SK-N-SH treated with all-trans-retinoic acid at 6 μM for 48 hours (cell line): ENCODE measurements around the gene DAGLB.

Source experiments
- ATAC-seq: fragments of 200-7000 bp; cut with Tn5 transposase; 3 replicates; pipeline ENCODE4 v1.9.1; 2020; ENCODE audit warnings: mild to moderate bottlenecking, moderate library complexity
- ARNTL ChIP-seq: fragments of 450-650 bp; formaldehyde crosslinking; IDR thresholded peaks from 2 replicates; pipeline ENCODE4 v1.5.0; 2020; ENCODE audit warnings: low read depth, mild to moderate bottlenecking, moderate library complexity, borderline replicate concordance
- BACH2 ChIP-seq: fragments of 250-450 bp; sonication (Bioruptor Pico); IDR thresholded peaks from 2 replicates; pipeline ENCODE4 v1.9.0; 2021; ENCODE audit warnings: mild to moderate bottlenecking, borderline replicate concordance
- CSDC2 ChIP-seq: fragments of 250-450 bp; sonication (Bioruptor Pico); IDR thresholded peaks from 2 replicates; pipeline ENCODE4 v1.5.0; 2020; ENCODE audit warnings: mild to moderate bottlenecking, moderate library complexity
- ESRRG ChIP-seq: fragments of 250-450 bp; sonication (Bioruptor Pico); IDR thresholded peaks from 2 replicates; pipeline ENCODE4 v1.6.1; 2021; ENCODE audit warnings: mild to moderate bottlenecking
- GLIS3 ChIP-seq: fragments of 250-450 bp; sonication (Bioruptor Pico); IDR thresholded peaks from 2 replicates; pipeline ENCODE4 v1.5.0; 2020; ENCODE audit warnings: mild to moderate bottlenecking, moderate library complexity
- ISL1 ChIP-seq: fragments of 250-450 bp; sonication (Bioruptor Pico); IDR thresholded peaks from 2 replicates; pipeline ENCODE4 v2.1.2; 2022; ENCODE audit warnings: mild to moderate bottlenecking, moderate library complexity
- OSR1 ChIP-seq: fragments of 250-450 bp; sonication (Bioruptor Pico); IDR thresholded peaks from 2 replicates; pipeline ENCODE4 v1.8.0; 2022; ENCODE audit warnings: moderate library complexity, mild to moderate bottlenecking, inconsistent platforms
- PPARA ChIP-seq: fragments of 250-450 bp; sonication (Bioruptor Pico); IDR thresholded peaks from 2 replicates; pipeline ENCODE4 v1.5.0; 2020; ENCODE audit warnings: mild to moderate bottlenecking, borderline replicate concordance
- RARB ChIP-seq: fragments of 250-450 bp; sonication (Bioruptor Pico); IDR thresholded peaks from 2 replicates; pipeline ENCODE4 v1.8.0; 2021; ENCODE audit warnings: mild to moderate bottlenecking, moderate library complexity
- SNAI2 ChIP-seq: fragments of 250-450 bp; sonication (Bioruptor Pico); IDR thresholded peaks from 2 replicates; pipeline ENCODE4 v1.5.0; 2020; ENCODE audit warnings: mild to moderate bottlenecking, moderate library complexity
- TCF4 ChIP-seq: fragments of 250-450 bp; sonication (Bioruptor Pico); IDR thresholded peaks from 2 replicates; pipeline ENCODE4 v1.8.0; 2021; ENCODE audit warnings: mild to moderate bottlenecking, moderate library complexity, borderline replicate concordance
- TOX ChIP-seq: fragments of 250-450 bp; sonication (Bioruptor Pico); IDR thresholded peaks from 2 replicates; pipeline ENCODE4 v1.8.0; 2021; ENCODE audit warnings: mild to moderate bottlenecking, moderate library complexity, borderline replicate concordance
- ZC3H10 ChIP-seq: fragments of 250-450 bp; sonication (Bioruptor Pico); IDR thresholded peaks from 2 replicates; pipeline ENCODE4 v1.5.1; 2021; ENCODE audit warnings: mild to moderate bottlenecking, moderate library complexity
- ZFP3 ChIP-seq: fragments of 250-450 bp; sonication (Bioruptor Pico); IDR thresholded peaks from 2 replicates; pipeline ENCODE4 v1.5.0; 2020; ENCODE audit warnings: mild to moderate bottlenecking, moderate library complexity
- ZFP30 ChIP-seq: fragments of 450-650 bp; formaldehyde crosslinking; IDR thresholded peaks from 2 replicates; pipeline ENCODE4 v1.5.0; 2022; ENCODE audit warnings: mild to moderate bottlenecking, moderate library complexity
- ZNF565 ChIP-seq: fragments of 450-650 bp; formaldehyde crosslinking; conservative IDR thresholded peaks from 2 replicates; pipeline ENCODE4 v1.5.0; 2020; ENCODE audit warnings: low read depth, mild to moderate bottlenecking, moderate library complexity
- ZNF70 ChIP-seq: fragments of 450-650 bp; formaldehyde crosslinking; IDR thresholded peaks from 2 replicates; pipeline ENCODE4 v1.5.0; 2020; ENCODE audit warnings: mild to moderate bottlenecking, moderate library complexity
- ZNF8 ChIP-seq: fragments of 450-650 bp; formaldehyde crosslinking; IDR thresholded peaks from 2 replicates; pipeline ENCODE4 v1.5.0; 2020; ENCODE audit warnings: mild to moderate bottlenecking, moderate library complexity
- TF ChIP-seq, protein P1 (sequence below): fragments of 250-450 bp; sonication (Bioruptor Pico); IDR thresholded peaks from 2 replicates; pipeline ENCODE4 v1.8.0; 2020; ENCODE audit warnings: mild to moderate bottlenecking, moderate library complexity, borderline replicate concordance
- TF ChIP-seq, protein P2 (sequence below): fragments of 250-450 bp; sonication (Bioruptor Pico); IDR thresholded peaks from 2 replicates; pipeline ENCODE4 v1.5.1; 2021; ENCODE audit warnings: mild to moderate bottlenecking, moderate library complexity
- TF ChIP-seq, protein P3 (sequence below): fragments of 250-450 bp; sonication (Bioruptor Pico); IDR thresholded peaks from 2 replicates; pipeline ENCODE4 v1.5.1; 2020; ENCODE audit warnings: low read depth, mild to moderate bottlenecking, moderate library complexity
- TF ChIP-seq, protein P4 (sequence below): fragments of 250-450 bp; sonication (Bioruptor Pico); IDR thresholded peaks from 2 replicates; pipeline ENCODE4 v1.5.0; 2020; ENCODE audit warnings: mild to moderate bottlenecking, moderate library complexity

Gene DAGLB

DNA sequence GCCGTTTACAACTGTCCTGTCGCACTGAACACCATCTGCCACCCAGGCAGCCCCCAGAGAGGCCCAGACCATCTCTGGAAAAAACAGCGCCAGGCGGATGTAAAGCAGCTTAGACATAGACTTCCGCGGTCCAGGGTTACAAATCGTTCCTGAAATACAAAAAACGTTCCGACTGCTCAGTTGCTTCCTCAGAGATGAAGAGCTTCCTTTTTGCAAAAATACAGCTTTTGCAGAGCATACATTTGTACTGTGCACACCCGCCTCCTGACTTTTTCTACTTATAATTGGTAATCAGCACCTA is 11.4 kb downstream of the DAGLB start (continued):
- TF ChIP-seq RARB (CRISPR knock-in tag) = no peak

DNA sequence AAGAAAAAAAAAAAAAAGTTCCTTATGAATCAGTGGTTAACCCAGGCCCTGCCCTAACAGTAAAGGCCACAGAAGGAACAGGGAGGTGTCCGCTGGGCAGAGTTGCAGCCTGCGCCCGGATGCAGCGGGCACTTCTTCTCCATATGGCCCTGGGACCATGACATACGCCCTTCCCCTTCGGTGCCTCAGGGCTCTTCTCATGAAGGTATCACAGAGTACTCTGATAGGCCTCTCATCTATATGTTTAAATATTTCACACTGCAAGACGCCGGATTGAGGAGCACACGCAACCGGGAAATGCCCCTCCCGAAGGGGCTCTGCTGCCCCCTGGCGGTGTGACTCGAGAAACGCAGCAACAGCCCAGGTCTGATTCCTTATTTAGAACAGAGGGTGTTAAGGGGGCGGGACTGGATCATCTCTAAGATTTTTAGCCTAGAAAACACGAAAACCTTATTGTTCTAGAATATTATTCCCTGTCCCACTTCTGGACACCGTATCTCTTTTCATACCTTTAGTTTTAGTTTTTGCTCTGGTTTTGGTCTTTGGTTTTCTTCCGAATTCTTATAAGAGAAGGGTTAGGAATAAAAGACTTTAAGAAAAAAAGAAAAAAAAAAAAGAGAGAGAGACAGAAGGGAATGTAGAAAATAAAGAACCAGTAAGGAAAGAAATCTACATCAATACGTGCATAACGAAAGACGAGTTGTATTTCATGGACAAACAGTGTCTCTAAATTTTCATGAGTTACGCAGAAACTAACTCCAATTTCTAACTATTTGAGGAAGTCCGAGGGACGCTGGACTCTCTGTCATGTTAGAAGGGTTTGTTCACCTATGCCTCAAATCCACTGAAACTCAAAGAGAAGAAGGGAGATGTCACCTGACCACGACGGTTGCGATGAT is 12.0 kb downstream of the DAGLB start:
- no peak for TF ChIP-seq ZC3H10 (CRISPR knock-in tag)
- no peak for TF ChIP-seq BACH2 (CRISPR knock-in tag)
- TF ChIP-seq, protein P1, sequence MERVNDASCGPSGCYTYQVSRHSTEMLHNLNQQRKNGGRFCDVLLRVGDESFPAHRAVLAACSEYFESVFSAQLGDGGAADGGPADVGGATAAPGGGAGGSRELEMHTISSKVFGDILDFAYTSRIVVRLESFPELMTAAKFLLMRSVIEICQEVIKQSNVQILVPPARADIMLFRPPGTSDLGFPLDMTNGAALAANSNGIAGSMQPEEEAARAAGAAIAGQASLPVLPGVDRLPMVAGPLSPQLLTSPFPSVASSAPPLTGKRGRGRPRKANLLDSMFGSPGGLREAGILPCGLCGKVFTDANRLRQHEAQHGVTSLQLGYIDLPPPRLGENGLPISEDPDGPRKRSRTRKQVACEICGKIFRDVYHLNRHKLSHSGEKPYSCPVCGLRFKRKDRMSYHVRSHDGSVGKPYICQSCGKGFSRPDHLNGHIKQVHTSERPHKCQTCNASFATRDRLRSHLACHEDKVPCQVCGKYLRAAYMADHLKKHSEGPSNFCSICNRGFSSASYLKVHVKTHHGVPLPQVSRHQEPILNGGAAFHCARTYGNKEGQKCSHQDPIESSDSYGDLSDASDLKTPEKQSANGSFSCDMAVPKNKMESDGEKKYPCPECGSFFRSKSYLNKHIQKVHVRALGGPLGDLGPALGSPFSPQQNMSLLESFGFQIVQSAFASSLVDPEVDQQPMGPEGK = no peak
- no peak for TF ChIP-seq RARB (CRISPR knock-in tag)
- TF ChIP-seq PPARA = no peak
- no peak for TF ChIP-seq ZFP3 (CRISPR knock-in tag)
- no peak for TF ChIP-seq ESRRG (CRISPR knock-in tag)
- TF ChIP-seq TOX = no peak
- TF ChIP-seq ZNF8 (CRISPR knock-in tag) = no peak
- peak; percentile 94 for ATAC-seq

DNA sequence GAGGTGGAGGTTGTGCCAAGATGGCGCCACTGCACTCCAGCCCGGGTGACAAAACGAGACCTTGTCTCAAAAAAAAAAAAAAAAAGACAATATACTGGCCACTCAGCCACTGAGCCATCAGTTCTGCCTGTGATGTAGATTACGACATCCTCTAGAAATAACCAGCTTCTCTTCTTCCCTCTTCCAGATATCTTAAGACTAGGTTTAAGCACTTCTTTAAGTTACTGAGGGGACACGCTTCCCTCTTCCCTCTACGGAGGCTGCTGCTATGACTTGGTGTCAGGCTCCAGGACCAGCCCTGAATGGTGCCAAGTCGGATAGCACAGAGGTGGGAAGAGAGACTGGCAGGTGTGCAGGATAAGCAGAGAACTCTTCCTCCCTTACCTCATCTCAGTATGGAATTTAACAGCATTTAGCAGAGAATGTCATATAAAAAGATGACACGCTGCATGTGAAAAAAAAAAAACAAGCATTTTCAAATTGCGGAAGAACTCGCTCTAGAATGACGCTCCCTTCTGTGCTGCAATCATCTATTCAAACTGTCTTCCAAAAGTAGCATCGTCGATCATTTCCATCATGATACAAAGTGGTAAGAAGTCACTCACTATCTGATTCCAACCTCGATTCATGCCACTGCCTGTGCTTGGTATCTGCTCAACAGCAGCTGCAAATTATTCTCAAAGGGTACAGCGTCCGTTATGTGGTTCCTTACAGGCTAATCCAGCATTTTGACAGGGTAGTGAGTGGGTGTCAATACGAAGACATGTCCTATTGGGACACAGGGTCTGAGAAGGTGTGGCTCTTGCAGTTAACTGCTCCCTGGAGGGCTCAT is 13.8 kb downstream of the DAGLB start:
- no peak for TF ChIP-seq TCF4
- no peak for TF ChIP-seq RARB (CRISPR knock-in tag)
- no peak for TF ChIP-seq ZNF70 (CRISPR knock-in tag)
- TF ChIP-seq CSDC2 (CRISPR knock-in tag) = no peak
- no peak for TF ChIP-seq ZNF565
- no peak for TF ChIP-seq OSR1
- TF ChIP-seq, protein P1 = no peak
- no peak for TF ChIP-seq SNAI2 (CRISPR knock-in tag)
- no peak for TF ChIP-seq ZFP3 (CRISPR knock-in tag)
- TF ChIP-seq ZNF8 (CRISPR knock-in tag) = no peak
- no peak for TF ChIP-seq BACH2 (CRISPR knock-in tag)
- TF ChIP-seq ARNTL = no peak
- TF ChIP-seq GLIS3 (CRISPR knock-in tag) = no peak
- TF ChIP-seq, all 23 proteins: peak for 0
- ATAC-seq = no peak

DNA sequence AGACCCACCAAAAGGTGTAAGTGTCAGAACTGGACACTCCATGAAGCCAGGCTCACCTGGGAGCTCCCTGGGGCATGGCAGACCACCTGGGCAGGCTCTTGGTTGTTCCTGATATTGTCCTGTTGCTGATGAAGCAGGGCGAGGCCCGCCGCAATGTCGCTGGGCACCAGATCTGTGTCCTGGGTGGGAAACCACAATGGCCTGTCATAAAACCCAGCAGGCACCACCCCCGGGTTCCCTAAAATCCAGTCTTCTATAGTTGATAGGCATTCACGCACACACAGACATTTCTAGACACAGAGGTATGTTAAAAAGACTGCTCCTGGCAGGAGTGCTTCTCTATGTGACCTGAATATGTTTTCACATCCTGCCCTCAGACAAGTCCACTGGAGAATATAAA is 15.0 kb downstream of the DAGLB start:
- ATAC-seq = no peak
- no peak for TF ChIP-seq ZNF70 (CRISPR knock-in tag)
- no peak for TF ChIP-seq TOX
- TF ChIP-seq, protein P2, sequence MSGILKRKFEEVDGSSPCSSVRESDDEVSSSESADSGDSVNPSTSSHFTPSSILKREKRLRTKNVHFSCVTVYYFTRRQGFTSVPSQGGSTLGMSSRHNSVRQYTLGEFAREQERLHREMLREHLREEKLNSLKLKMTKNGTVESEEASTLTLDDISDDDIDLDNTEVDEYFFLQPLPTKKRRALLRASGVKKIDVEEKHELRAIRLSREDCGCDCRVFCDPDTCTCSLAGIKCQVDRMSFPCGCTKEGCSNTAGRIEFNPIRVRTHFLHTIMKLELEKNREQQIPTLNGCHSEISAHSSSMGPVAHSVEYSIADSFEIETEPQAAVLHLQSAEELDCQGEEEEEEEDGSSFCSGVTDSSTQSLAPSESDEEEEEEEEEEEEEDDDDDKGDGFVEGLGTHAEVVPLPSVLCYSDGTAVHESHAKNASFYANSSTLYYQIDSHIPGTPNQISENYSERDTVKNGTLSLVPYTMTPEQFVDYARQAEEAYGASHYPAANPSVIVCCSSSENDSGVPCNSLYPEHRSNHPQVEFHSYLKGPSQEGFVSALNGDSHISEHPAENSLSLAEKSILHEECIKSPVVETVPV (CRISPR knock-in tag) = no peak
- TF ChIP-seq ISL1 (CRISPR knock-in tag) = no peak
- no peak for TF ChIP-seq GLIS3 (CRISPR knock-in tag)
- TF ChIP-seq OSR1 = no peak
- TF ChIP-seq TCF4 = no peak
- no peak for TF ChIP-seq ZFP3 (CRISPR knock-in tag)
- TF ChIP-seq ZFP30 (CRISPR knock-in tag) = no peak
- TF ChIP-seq BACH2 (CRISPR knock-in tag) = no peak
- TF ChIP-seq, protein P3, sequence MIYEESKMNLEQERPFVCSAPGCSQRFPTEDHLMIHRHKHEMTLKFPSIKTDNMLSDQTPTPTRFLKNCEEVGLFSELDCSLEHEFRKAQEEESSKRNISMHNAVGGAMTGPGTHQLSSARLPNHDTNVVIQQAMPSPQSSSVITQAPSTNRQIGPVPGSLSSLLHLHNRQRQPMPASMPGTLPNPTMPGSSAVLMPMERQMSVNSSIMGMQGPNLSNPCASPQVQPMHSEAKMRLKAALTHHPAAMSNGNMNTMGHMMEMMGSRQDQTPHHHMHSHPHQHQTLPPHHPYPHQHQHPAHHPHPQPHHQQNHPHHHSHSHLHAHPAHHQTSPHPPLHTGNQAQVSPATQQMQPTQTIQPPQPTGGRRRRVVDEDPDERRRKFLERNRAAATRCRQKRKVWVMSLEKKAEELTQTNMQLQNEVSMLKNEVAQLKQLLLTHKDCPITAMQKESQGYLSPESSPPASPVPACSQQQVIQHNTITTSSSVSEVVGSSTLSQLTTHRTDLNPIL (CRISPR knock-in tag) = no peak
- TF ChIP-seq ESRRG (CRISPR knock-in tag) = no peak
- TF ChIP-seq ZC3H10 (CRISPR knock-in tag) = no peak
- TF ChIP-seq, protein P4, sequence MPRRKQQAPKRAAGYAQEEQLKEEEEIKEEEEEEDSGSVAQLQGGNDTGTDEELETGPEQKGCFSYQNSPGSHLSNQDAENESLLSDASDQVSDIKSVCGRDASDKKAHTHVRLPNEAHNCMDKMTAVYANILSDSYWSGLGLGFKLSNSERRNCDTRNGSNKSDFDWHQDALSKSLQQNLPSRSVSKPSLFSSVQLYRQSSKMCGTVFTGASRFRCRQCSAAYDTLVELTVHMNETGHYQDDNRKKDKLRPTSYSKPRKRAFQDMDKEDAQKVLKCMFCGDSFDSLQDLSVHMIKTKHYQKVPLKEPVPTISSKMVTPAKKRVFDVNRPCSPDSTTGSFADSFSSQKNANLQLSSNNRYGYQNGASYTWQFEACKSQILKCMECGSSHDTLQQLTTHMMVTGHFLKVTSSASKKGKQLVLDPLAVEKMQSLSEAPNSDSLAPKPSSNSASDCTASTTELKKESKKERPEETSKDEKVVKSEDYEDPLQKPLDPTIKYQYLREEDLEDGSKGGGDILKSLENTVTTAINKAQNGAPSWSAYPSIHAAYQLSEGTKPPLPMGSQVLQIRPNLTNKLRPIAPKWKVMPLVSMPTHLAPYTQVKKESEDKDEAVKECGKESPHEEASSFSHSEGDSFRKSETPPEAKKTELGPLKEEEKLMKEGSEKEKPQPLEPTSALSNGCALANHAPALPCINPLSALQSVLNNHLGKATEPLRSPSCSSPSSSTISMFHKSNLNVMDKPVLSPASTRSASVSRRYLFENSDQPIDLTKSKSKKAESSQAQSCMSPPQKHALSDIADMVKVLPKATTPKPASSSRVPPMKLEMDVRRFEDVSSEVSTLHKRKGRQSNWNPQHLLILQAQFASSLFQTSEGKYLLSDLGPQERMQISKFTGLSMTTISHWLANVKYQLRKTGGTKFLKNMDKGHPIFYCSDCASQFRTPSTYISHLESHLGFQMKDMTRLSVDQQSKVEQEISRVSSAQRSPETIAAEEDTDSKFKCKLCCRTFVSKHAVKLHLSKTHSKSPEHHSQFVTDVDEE = no peak
- TF ChIP-seq SNAI2 (CRISPR knock-in tag) = no peak
- no peak for TF ChIP-seq RARB (CRISPR knock-in tag)
